Spleen (tissue), 11 donors: ENCODE measurements around the gene SLIT3. TPM values are rescaled to one million over a fixed set of nuclear protein-coding genes. Genes with fewer than 3 reads are reported as not detected.
A peak's percentile ranks its signal among the peaks of the same experiment; 100 is the strongest.

Source experiments
- DNase-seq: peaks from one replicate; pipeline ENCODE4 v3.0.0-alpha.2; 2020
- H3K27ac ChIP-seq, 8 donors: fragments of 200-600 bp; sonication (generic) in 7 of 8; 1 replicate in 4 of 8; 2 replicates in 4 of 8; pipeline versions ENCODE4 v1.5.0 to v1.8.0; 2016 to 2021; ENCODE audit warnings: inconsistent platforms in 4 of 8, mild to moderate bottlenecking in 4 of 8, moderate library complexity in 1 of 8
- H3K27me3 ChIP-seq, 7 donors: fragments of 200-600 bp; sonication (generic) in 6 of 7; replicated peaks in 1 of 7; 1 replicate in 4 of 7; 2 replicates in 3 of 7; pipeline versions ENCODE4 v1.5.0 to v1.8.0; 2016 to 2021; ENCODE audit warnings: inconsistent platforms in 3 of 7, mild to moderate bottlenecking in 1 of 7
- H3K36me3 ChIP-seq, 6 donors: fragments of 200-600 bp; sonication (generic) in 5 of 6; 1 replicate in 4 of 6; 2 replicates in 2 of 6; pipeline versions ENCODE4 v1.5.0 to v1.8.0; 2016 to 2021; ENCODE audit warnings: inconsistent platforms in 2 of 6
- H3K4me1 ChIP-seq, 6 donors: fragments of 200-600 bp; sonication (generic) in 5 of 6; 1 replicate in 3 of 6; 2 replicates in 3 of 6; pipeline versions ENCODE4 v1.5.0 to v1.8.0; 2016 to 2021; ENCODE audit warnings: inconsistent platforms in 3 of 6
- H3K4me3 ChIP-seq, 8 donors: fragments of 200-600 bp; sonication (generic) in 7 of 8; 1 replicate in 4 of 8; 2 replicates in 4 of 8; pipeline versions ENCODE4 v1.5.0 to v1.8.0; 2016 to 2021; ENCODE audit warnings: inconsistent platforms in 4 of 8, mild to moderate bottlenecking in 4 of 8, moderate library complexity in 2 of 8
- H3K9me3 ChIP-seq, 8 donors: fragments of 200-600 bp; sonication (generic) in 7 of 8; 1 replicate in 4 of 8; 2 replicates in 4 of 8; pipeline versions ENCODE4 v1.5.0 to v1.8.0; 2016 to 2021; ENCODE audit warnings: inconsistent platforms in 4 of 8
- CTCF ChIP-seq, 11 experiments: fragments of 200-600 bp in 7 of 11; fragments of 450-650 bp in 4 of 11; sonication (generic) in 4 of 11; IDR thresholded peaks in 8 of 11; conservative IDR thresholded peaks in 3 of 11; 1 replicate in 7 of 11; 2 replicates in 4 of 11; pipeline versions ENCODE4 v1.4.0 to v1.8.0; 2016 to 2021; ENCODE audit warnings: antibody characterized with exemption in 11 of 11, inconsistent platforms in 4 of 11, mild to moderate bottlenecking in 1 of 11
- POLR2A ChIP-seq, 3 donors: fragments of 450-650 bp; IDR thresholded peaks; one replicate each; pipeline ENCODE4 v1.5.1; 2017; ENCODE audit warnings: antibody characterized with exemption in 3 of 3, mild to moderate bottlenecking in 1 of 3
- POLR2AphosphoS5 ChIP-seq, 3 donors: sonication (generic); formaldehyde crosslinking; IDR thresholded peaks; one replicate each; pipeline ENCODE4 v1.5.1; 2017; ENCODE audit warnings: antibody characterized with exemption in 3 of 3
- whole genome bisulfite sequencing, 5 donors: extraction: QIAGEN DNeasy Blood & Tissue Kit in 3 of 5; methylation state at CpG; one replicate each; pipeline versions ENCODE4 v1.1.5 to v1.1.7; 2013 to 2018; 5-methylcytosine and 5-hydroxymethylcytosine counted together
- intact Hi-C: fragments of 100-400 bp; cut with DNase I; formaldehyde crosslinking; loops from one replicate; pipeline ENCODE4 v1.15.0; 2023; ENCODE audit warnings: low total_unique reads
- polyA plus RNA-seq, 3 donors: library from polyadenylated mRNA; stranded (reverse); fragments of 200-250 nt; gene quantifications; one replicate each; pipeline ENCODE4 v1.2.1, GENCODE V29; 2013
- total RNA-seq, 7 donors: library from RNA; depleted of rRNA in 3 of 7; stranded (reverse); fragments of >200 nt in 3 of 7; fragmentation: NEBNext Ultra II Directional in 4 of 7; extraction: Animal tissue kit (Norgen Biotek cat#: 25700) in 4 of 7; gene quantifications; one replicate each; pipeline versions ENCODE4 v1.1.0 to v1.2.1, GENCODE V29; 2016 to 2021
- donor health status: healthy with polysubstance abuse.
- donor health status: DM: no; HTN: no; CAD: no; lungs with moderate emphysema.
- donor health status: DM: no; HTN: no; CAD: no.
- donor health status: Bipolar disorder and iron deficiency.
- donor health status: healthy.
- donor health status: DM: no; HTN: no; CAD: no.
- donor health status: DM: yes; HTN: yes; CAD: no.

Gene SLIT3
- total and polyA plus RNA-seq, 10 donors = 0.33 to 54.0 (median 13.2) TPM

- intact Hi-C loops = loop anchor here (5.0 kb wide), 2 partner anchors 313 to 623 kb away; no protein-coding TSS in a partner anchor
- Histone ChIP-seq H3K9me3 (no peaks in the 10 kb centered on the region), H3K36me3 (no peaks in the 10 kb centered on the region), H3K27me3 (peaks cover 0 to 73% (median 16%) of the 10 kb centered on the region in 7 donors), H3K4me3 (peak overlapping the region in 7 of 8 donors; percentile 10 to 64 (median 32)), H3K4me1 (peaks cover 0 to 31% (median 12%) of the 10 kb centered on the region in 6 donors), H3K27ac (peak overlapping the region in 3 of 8 donors; percentile 30 to 38 (median 34))
- no peak for DNase-seq
- WGBS, 5 donors = 17 to 32% (median 19%) methylated on average over 30 to 35 of the region's 35 CpGs
- TF ChIP-seq POLR2A (IDR thresholded peaks at IDR 0.05) = no peak
- TF ChIP-seq CTCF (IDR thresholded peaks at IDR 0.05 in 8 of 11, conservative IDR thresholded peaks at IDR 0.05 in 3 of 11) = no peak
- no peak for TF ChIP-seq POLR2AphosphoS5 (IDR thresholded peaks at IDR 0.05)
Observed at GRCh38 chr5:169299663-169300467, 1.1 kb downstream of the SLIT3 start.

- intact Hi-C loops = no loop called here
- H3K27ac ChIP-seq = no peak overlapping the region
- peaks cover 0 to 67% (median 16%) of the 10 kb centered on the region in 7 donors for H3K27me3 ChIP-seq
- H3K4me3 ChIP-seq = peak overlapping the region in 5 of 8 donors; percentile 31 to 64 (median 42)
- WGBS, 5 donors = 41 to 61% (median 46%) methylated on average over 7 of the region's 7 CpGs
- no peaks in the 10 kb centered on the region for H3K9me3 ChIP-seq
- DNase-seq = no peak
- H3K36me3 ChIP-seq = no peaks in the 10 kb centered on the region
- peaks cover 0 to 31% (median 12%) of the 10 kb centered on the region in 6 donors for H3K4me1 ChIP-seq
- no peak for TF ChIP-seq CTCF (IDR thresholded peaks at IDR 0.05 in 8 of 11, conservative IDR thresholded peaks at IDR 0.05 in 3 of 11)
Observed at GRCh38 chr5:169299191-169299662, 1.7 kb downstream of the SLIT3 start.

GRCh38 chr5:169298193-169298592, 2.7 kb downstream of the SLIT3 start:
- intact Hi-C loops = no loop called here
- WGBS, 5 donors = 81 to 92% (median 86%) methylated on average over 4 to 6 of the region's 6 CpGs
- Histone ChIP-seq H3K4me3 (no peak overlapping the region), H3K4me1 (peaks cover 0 to 31% (median 12%) of the 10 kb centered on the region in 6 donors), H3K36me3 (no peaks in the 10 kb centered on the region), H3K27ac (no peak overlapping the region), H3K9me3 (no peaks in the 10 kb centered on the region), H3K27me3 (peaks cover 0 to 56% (median 16%) of the 10 kb centered on the region in 7 donors)
- no peak for TF ChIP-seq CTCF (IDR thresholded peaks at IDR 0.05 in 8 of 11, conservative IDR thresholded peaks at IDR 0.05 in 3 of 11)
- TF ChIP-seq POLR2A (IDR thresholded peaks at IDR 0.05) = no peak
- TF ChIP-seq POLR2AphosphoS5 (IDR thresholded peaks at IDR 0.05) = no peak
- no peak for DNase-seq
